Duodenal mucosa (tissue), 2 donors: ENCODE measurements around the gene IQGAP2.

Experiments used
- H3K27ac ChIP-seq: one replicate; pipeline ENCODE4 v1.7.0; 2013; ENCODE audit warnings: low read depth, low read length
- H3K27me3 ChIP-seq, 2 donors: one replicate each; pipeline ENCODE4 v1.7.0; 2013; ENCODE audit warnings: low read length in 2 of 2, control low read depth in 1 of 2; ENCODE audit not compliant: insufficient read depth in 2 of 2, control insufficient read depth in 1 of 2
- H3K36me3 ChIP-seq, 2 donors: one replicate each; pipeline ENCODE4 v1.7.0; 2013; ENCODE audit warnings: low read length in 2 of 2, control low read depth in 1 of 2; ENCODE audit not compliant: insufficient read depth in 2 of 2, control insufficient read depth in 1 of 2
- H3K4me1 ChIP-seq, 2 donors: one replicate each; pipeline ENCODE4 v1.7.0; 2013; ENCODE audit warnings: low read length in 2 of 2, control low read depth in 1 of 2; ENCODE audit not compliant: insufficient read depth in 2 of 2, control insufficient read depth in 1 of 2
- H3K4me3 ChIP-seq, 2 donors: one replicate each; pipeline ENCODE4 v1.7.0; 2013; ENCODE audit warnings: low read length in 2 of 2, low read depth in 1 of 2
- H3K9ac ChIP-seq, 2 donors: one replicate each; pipeline ENCODE4 v1.7.0; 2013; ENCODE audit warnings: low read length in 2 of 2, low read depth in 1 of 2
- H3K9me3 ChIP-seq, 2 donors: one replicate each; pipeline ENCODE4 v1.7.0; 2013; ENCODE audit warnings: low read length in 2 of 2, control low read depth in 1 of 2; ENCODE audit not compliant: control insufficient read depth in 1 of 2

Gene IQGAP2

GRCh38 chr5:76705574-76705973 lies 302.5 kb downstream of the IQGAP2 start:
- H3K36me3 ChIP-seq = peaks cover 14 to 30% of the 10 kb centered on the region in 2 donors
- no peaks in the 10 kb centered on the region for H3K27me3 ChIP-seq
- H3K27ac ChIP-seq = no peak overlapping the region
- no peaks in the 10 kb centered on the region for H3K9me3 ChIP-seq
- H3K9ac ChIP-seq = no peak overlapping the region
- H3K4me3 ChIP-seq = no peak overlapping the region
- peaks cover 0 to 6% of the 10 kb centered on the region in 2 donors for H3K4me1 ChIP-seq

- Histone ChIP-seq H3K4me3 (no peak overlapping the region), H3K9ac (no peak overlapping the region), H3K4me1 (peaks cover 2 to 6% of the 10 kb centered on the region in 2 donors), H3K9me3 (no peaks in the 10 kb centered on the region), H3K27me3 (peaks cover 5% of the 10 kb centered on the region in 2 donors), H3K27ac (no peak overlapping the region), H3K36me3 (peaks cover 4 to 8% of the 10 kb centered on the region in 2 donors)
Measured at GRCh38 chr5:76709762-76710161, 306.7 kb downstream of the IQGAP2 start.

- peaks cover 4 to 8% of the 10 kb centered on the region in 2 donors for H3K36me3 ChIP-seq
- H3K4me3 ChIP-seq = no peak overlapping the region
- no peaks in the 10 kb centered on the region for H3K9me3 ChIP-seq
- no peak overlapping the region for H3K9ac ChIP-seq
- peaks cover 0 to 6% of the 10 kb centered on the region in 2 donors for H3K4me1 ChIP-seq
- no peak overlapping the region for H3K27ac ChIP-seq
- peaks cover 6 to 11% of the 10 kb centered on the region in 2 donors for H3K27me3 ChIP-seq
Measured at GRCh38 chr5:76710991-76711390, 307.9 kb downstream of the IQGAP2 start.

GRCh38 chr5:76714751-76715485 lies 311.8 kb downstream of the IQGAP2 start:
- Histone ChIP-seq H3K27me3 (peaks cover 6 to 11% of the 10 kb centered on the region in 2 donors), H3K9me3 (no peaks in the 10 kb centered on the region), H3K27ac (no peak overlapping the region), H3K36me3 (no peaks in the 10 kb centered on the region), H3K4me3 (peak overlapping the region; percentile 64 to 88), H3K9ac (peak overlapping the region; percentile 48 to 53), H3K4me1 (peaks cover 0 to 24% of the 10 kb centered on the region in 2 donors)

- H3K4me3 ChIP-seq = peak overlapping the region; percentile 64 to 88
- H3K9ac ChIP-seq = peak overlapping the region; percentile 48 to 53
- H3K27me3 ChIP-seq = peaks cover 6 to 11% of the 10 kb centered on the region in 2 donors
- no peaks in the 10 kb centered on the region for H3K9me3 ChIP-seq
- H3K36me3 ChIP-seq = no peaks in the 10 kb centered on the region
- H3K4me1 ChIP-seq = peaks cover 0 to 24% of the 10 kb centered on the region in 2 donors
- H3K27ac ChIP-seq = no peak overlapping the region
Measured at GRCh38 chr5:76715486-76715735, 312.3 kb downstream of the IQGAP2 start.

GRCh38 chr5:76715736-76716455 lies 312.8 kb downstream of the IQGAP2 start, which contains the start of gene F2R:
Gene F2R (plus strand): TSS chr5:76716126. CDS start chr5:76716308, 182 bp downstream.
- peak within 1 kb of the TSS; percentile 76 to 88 for H3K4me3 ChIP-seq
- peak within 1 kb of the TSS; percentile 72 for H3K27ac ChIP-seq
- H3K27me3 ChIP-seq = peaks cover 6 to 11% of the 10 kb centered on the region in 2 donors
- peak within 1 kb of the TSS; percentile 48 to 91 for H3K9ac ChIP-seq
- no peaks in the 10 kb centered on the region for H3K9me3 ChIP-seq
- H3K36me3 ChIP-seq = no peaks in the 10 kb centered on the region
- H3K4me1 ChIP-seq = peaks cover 0 to 27% of the 10 kb centered on the region in 2 donors

GRCh38 chr5:76716456-76717157 lies 313.5 kb downstream of the IQGAP2 start:
- Histone ChIP-seq H3K9me3 (no peaks in the 10 kb centered on the region), H3K9ac (peak overlapping the region; percentile 48 to 91), H3K4me3 (peak overlapping the region; percentile 76 to 88), H3K27me3 (peaks cover 6 to 11% of the 10 kb centered on the region in 2 donors), H3K36me3 (no peaks in the 10 kb centered on the region), H3K27ac (peak overlapping the region; percentile 72), H3K4me1 (peaks cover 2 to 27% of the 10 kb centered on the region in 2 donors)

GRCh38 chr5:76717222-76718083 lies 314.4 kb downstream of the IQGAP2 start:
- Histone ChIP-seq H3K4me3 (peak overlapping the region; percentile 76 to 88), H3K27ac (no peak overlapping the region)

GRCh38 chr5:76718381-76718832 lies 315.3 kb downstream of the IQGAP2 start:
- peak overlapping the region; percentile 76 to 88 for H3K4me3 ChIP-seq
- H3K27ac ChIP-seq = peak overlapping the region; percentile 13
- no peak overlapping the region for H3K9ac ChIP-seq
- H3K9me3 ChIP-seq = no peaks in the 10 kb centered on the region
- no peaks in the 10 kb centered on the region for H3K36me3 ChIP-seq
- peaks cover 6 to 11% of the 10 kb centered on the region in 2 donors for H3K27me3 ChIP-seq
- H3K4me1 ChIP-seq = peaks cover 7 to 27% of the 10 kb centered on the region in 2 donors

More at GRCh38 chr5:76717222-76718083, 314.4 kb downstream of the IQGAP2 start:
- Histone ChIP-seq H3K9ac (peak overlapping the region; percentile 48 to 91), H3K4me1 (peaks cover 7 to 27% of the 10 kb centered on the region in 2 donors), H3K27me3 (peaks cover 6 to 11% of the 10 kb centered on the region in 2 donors), H3K9me3 (no peaks in the 10 kb centered on the region), H3K36me3 (no peaks in the 10 kb centered on the region)
